K562 (cell line): Measurements from ENCODE around the gene DGLUCY.

Experiments
- ARID3A ChIP-seq: IDR thresholded peaks from 2 replicates; pipeline ENCODE4 v1.6.1; 2012; ENCODE audit warnings: low read depth, low read length, improper control_type of control experiment, borderline replicate concordance
- CEBPB ChIP-seq: fragments of 450-650 bp; IDR thresholded peaks from 2 replicates; pipeline ENCODE4 v1.6.1; 2016; ENCODE audit warnings: missing genetic modification characterization, missing compliant biosample characterization
- FOXK1 ChIP-seq: sonication (generic); formaldehyde crosslinking; IDR thresholded peaks from 2 replicates; pipeline ENCODE4 v1.8.0; 2022; ENCODE audit warnings: missing genetic modification reagents, mild to moderate bottlenecking, borderline replicate concordance

GRCh38 chr14:91242635-91243034, 128.8 kb downstream of the DGLUCY start:
- TF ChIP-seq FOXK1 (CRISPR knock-in tag): no peak
- TF ChIP-seq CEBPB (tag): no peak
- no peak for TF ChIP-seq ARID3A
